SU-DHL-6 (cell line): ENCODE results near the gene TBC1D21.

Experiments
- H2AFZ ChIP-seq: fragments of 200-600 bp; sonication (generic); 2 replicates; pipeline ENCODE4 v1.6.1; 2014; ENCODE audit warnings: low read depth, mild to moderate bottlenecking, moderate library complexity, mixed read lengths, antibody characterized with exemption, low read length; ENCODE audit not compliant: severe bottlenecking
- H3F3A ChIP-seq: fragments of 200-600 bp; shearing (Covaris generic); 2 replicates; pipeline ENCODE4 v1.6.0; 2016; ENCODE audit warnings: antibody characterized with exemption, mild to moderate bottlenecking; ENCODE audit not compliant: insufficient read depth
- H3K27ac ChIP-seq: fragments of 200-600 bp; sonication (generic); 2 replicates; pipeline ENCODE4 v1.5.1; 2016; ENCODE audit warnings: low read depth, mild to moderate bottlenecking, low read length, moderate library complexity, mixed read lengths
- H3K27me3 ChIP-seq: fragments of 200-600 bp; sonication (generic), shearing (Covaris generic); 2 replicates; pipeline ENCODE4 v1.6.0; 2014; ENCODE audit warnings: mild to moderate bottlenecking, low read length
- H3K36me3 ChIP-seq: fragments of 200-600 bp; sonication (generic); 2 replicates; pipeline ENCODE4 v1.6.1; 2014; ENCODE audit warnings: mild to moderate bottlenecking, low read length, mixed read lengths
- H3K4me2 ChIP-seq: fragments of 300-600, 200-600 bp; shearing (Covaris generic), sonication (generic); 2 replicates; pipeline ENCODE4 v1.6.0; 2014; ENCODE audit warnings: low read length, low read depth, mild to moderate bottlenecking; ENCODE audit not compliant: poor library complexity, severe bottlenecking
- H3K4me3 ChIP-seq: fragments of 200-600 bp; sonication (generic); 2 replicates; pipeline ENCODE4 v1.5.1; 2014; ENCODE audit warnings: antibody characterized with exemption, low read length, mild to moderate bottlenecking, mixed read lengths; ENCODE audit not compliant: insufficient read depth, poor library complexity, severe bottlenecking
- H3K79me2 ChIP-seq: fragments of 200-600 bp; sonication (generic); 2 replicates; pipeline ENCODE4 v1.6.1; 2014; ENCODE audit warnings: mild to moderate bottlenecking, low read length, moderate library complexity; ENCODE audit not compliant: insufficient read depth
- H3K9ac ChIP-seq: fragments of 200-600 bp; sonication (generic); 2 replicates; pipeline ENCODE4 v1.7.0; 2014; ENCODE audit warnings: mild to moderate bottlenecking, low read length
- H3K9me2 ChIP-seq: fragments of 200-600 bp; sonication (generic); replicated peaks from 2 replicates; pipeline ENCODE4 v1.6.1; 2014; ENCODE audit warnings: low read length; ENCODE audit not compliant: insufficient read depth
- H3K9me3 ChIP-seq: fragments of 200-600 bp; sonication (generic); 2 replicates; pipeline ENCODE4 v1.6.1; 2014; ENCODE audit warnings: low read length, mixed read lengths; ENCODE audit not compliant: insufficient read depth
- H4K20me1 ChIP-seq: fragments of 200-600 bp; sonication (generic); 2 replicates; pipeline ENCODE4 v1.6.1; 2014; ENCODE audit warnings: low read depth, mild to moderate bottlenecking, antibody characterized with exemption, low read length, moderate library complexity, mixed read lengths
- EZH2phosphoT487 ChIP-seq: fragments of 200-600 bp; sonication (generic), shearing (Covaris generic); conservative IDR thresholded peaks from 2 replicates; pipeline ENCODE4 v1.6.1; 2018; ENCODE audit warnings: mild to moderate bottlenecking, antibody characterized with exemption, low read length, moderate library complexity, mixed read lengths
- TF ChIP-seq, protein P1 (sequence below): fragments of 200-600 bp; sonication (generic); IDR thresholded peaks from one replicate; pipeline ENCODE4 v1.5.1; 2017; ENCODE audit warnings: antibody characterized with exemption, mild to moderate bottlenecking, low read length, moderate library complexity; ENCODE audit not compliant: insufficient read depth, poor library complexity, severe bottlenecking

The TBC1D21 gene

DNA sequence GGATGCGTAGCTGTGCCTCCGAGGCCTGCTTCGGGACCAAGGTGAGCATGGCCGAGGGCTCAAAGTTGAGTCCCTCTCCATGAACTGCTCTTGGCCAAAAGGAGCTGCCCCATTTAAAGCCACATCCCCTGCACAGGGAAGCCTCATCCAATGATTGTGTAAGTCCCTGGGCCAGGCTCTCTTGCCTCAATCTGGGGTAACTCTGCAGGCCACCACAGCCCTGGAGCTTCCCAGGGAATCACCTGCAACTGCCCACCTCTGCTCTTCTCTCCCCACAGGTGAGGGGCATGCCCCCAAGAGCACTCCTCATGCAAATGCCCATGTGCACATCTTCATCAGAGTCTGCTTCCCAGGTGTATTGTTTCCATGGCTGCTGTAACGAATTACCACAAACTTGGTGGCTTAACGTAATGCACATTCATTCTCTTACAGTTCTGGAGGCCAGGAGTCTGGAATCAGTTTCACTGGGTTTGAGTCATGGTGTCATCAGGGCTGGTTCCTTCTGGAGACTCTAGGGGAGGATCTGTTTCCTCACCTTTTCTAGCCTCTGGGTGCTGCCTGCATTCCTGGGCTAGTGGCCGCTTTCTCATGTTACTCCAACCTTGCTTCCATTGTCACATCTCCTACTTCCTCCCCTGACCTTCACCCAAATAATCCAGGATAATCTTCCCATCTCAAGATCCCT, 27.9 kb downstream of the TBC1D21 start:
- Histone ChIP-seq H3K79me2 (no peaks in the 10 kb centered on the region), H3K27ac (no peak overlapping the region), H4K20me1 (no peaks in the 10 kb centered on the region), H3K36me3 (no peaks in the 10 kb centered on the region), H3K4me2 (no peak overlapping the region), H3K9me2 (no peaks in the 10 kb centered on the region), H3K27me3 (no peaks in the 10 kb centered on the region), H3K4me3 (no peak overlapping the region), H3K9me3 (no peaks in the 10 kb centered on the region), H2AFZ (no peak overlapping the region), H3F3A (no peaks in the 10 kb centered on the region), H3K9ac (no peak overlapping the region)
- no peak for TF ChIP-seq EZH2phosphoT487

DNA sequence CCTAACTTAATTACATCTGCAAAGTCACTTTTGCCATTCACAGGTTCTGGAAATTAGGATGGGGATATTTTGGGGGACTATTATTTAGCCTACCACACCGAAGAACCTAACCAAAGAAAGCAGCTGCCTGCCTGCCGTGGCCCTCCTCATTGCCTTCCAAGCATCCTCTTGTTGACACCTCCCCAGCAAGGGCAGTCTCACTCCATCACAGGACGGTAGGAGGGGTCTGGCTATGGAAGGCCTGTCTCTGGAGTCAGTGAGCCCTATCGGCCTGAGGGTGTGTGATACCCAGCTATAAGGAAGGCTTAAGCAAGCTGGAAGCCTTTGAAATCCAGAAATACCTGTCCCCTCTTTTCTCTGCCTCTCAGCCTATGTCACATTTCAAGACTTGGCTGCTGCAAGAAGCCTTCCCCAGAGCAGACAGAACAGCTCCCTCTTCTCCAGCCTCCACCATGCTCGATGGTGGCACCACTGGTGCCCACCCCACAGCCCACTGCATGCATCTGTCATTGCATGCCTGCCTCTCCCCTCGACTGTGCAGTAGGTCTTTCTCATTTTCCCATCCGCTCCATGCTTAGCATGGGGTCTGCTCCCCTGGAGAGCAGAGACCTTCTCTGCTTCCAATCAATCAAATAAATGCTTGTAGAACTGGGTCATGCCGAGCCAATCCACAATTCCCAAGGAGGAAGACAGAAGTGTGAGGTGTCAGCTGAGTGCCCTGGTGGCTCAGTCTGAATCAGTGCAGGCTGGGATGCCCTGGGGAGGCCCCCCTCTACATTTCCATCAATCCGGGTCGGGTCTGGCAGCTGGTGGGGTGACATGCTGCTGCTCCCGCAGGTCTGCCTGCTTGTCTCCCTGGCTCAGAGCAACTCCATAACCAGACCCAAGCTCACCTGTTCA, 29.0 kb downstream of the TBC1D21 start:
- no peaks in the 10 kb centered on the region for H3K9me2 ChIP-seq
- H3K9ac ChIP-seq: no peak overlapping the region
- no peak overlapping the region for H3K4me2 ChIP-seq
- no peaks in the 10 kb centered on the region for H3K79me2 ChIP-seq
- H4K20me1 ChIP-seq: no peaks in the 10 kb centered on the region
- H3K27ac ChIP-seq: no peak overlapping the region
- H3K36me3 ChIP-seq: no peaks in the 10 kb centered on the region
- H3K4me3 ChIP-seq: no peak overlapping the region
- no peaks in the 10 kb centered on the region for H3K27me3 ChIP-seq
- H2AFZ ChIP-seq: no peak overlapping the region
- H3F3A ChIP-seq: no peaks in the 10 kb centered on the region
- TF ChIP-seq, protein P1, sequence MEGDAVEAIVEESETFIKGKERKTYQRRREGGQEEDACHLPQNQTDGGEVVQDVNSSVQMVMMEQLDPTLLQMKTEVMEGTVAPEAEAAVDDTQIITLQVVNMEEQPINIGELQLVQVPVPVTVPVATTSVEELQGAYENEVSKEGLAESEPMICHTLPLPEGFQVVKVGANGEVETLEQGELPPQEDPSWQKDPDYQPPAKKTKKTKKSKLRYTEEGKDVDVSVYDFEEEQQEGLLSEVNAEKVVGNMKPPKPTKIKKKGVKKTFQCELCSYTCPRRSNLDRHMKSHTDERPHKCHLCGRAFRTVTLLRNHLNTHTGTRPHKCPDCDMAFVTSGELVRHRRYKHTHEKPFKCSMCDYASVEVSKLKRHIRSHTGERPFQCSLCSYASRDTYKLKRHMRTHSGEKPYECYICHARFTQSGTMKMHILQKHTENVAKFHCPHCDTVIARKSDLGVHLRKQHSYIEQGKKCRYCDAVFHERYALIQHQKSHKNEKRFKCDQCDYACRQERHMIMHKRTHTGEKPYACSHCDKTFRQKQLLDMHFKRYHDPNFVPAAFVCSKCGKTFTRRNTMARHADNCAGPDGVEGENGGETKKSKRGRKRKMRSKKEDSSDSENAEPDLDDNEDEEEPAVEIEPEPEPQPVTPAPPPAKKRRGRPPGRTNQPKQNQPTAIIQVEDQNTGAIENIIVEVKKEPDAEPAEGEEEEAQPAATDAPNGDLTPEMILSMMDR: no peak
- no peak for TF ChIP-seq EZH2phosphoT487
- no peaks in the 10 kb centered on the region for H3K9me3 ChIP-seq

DNA sequence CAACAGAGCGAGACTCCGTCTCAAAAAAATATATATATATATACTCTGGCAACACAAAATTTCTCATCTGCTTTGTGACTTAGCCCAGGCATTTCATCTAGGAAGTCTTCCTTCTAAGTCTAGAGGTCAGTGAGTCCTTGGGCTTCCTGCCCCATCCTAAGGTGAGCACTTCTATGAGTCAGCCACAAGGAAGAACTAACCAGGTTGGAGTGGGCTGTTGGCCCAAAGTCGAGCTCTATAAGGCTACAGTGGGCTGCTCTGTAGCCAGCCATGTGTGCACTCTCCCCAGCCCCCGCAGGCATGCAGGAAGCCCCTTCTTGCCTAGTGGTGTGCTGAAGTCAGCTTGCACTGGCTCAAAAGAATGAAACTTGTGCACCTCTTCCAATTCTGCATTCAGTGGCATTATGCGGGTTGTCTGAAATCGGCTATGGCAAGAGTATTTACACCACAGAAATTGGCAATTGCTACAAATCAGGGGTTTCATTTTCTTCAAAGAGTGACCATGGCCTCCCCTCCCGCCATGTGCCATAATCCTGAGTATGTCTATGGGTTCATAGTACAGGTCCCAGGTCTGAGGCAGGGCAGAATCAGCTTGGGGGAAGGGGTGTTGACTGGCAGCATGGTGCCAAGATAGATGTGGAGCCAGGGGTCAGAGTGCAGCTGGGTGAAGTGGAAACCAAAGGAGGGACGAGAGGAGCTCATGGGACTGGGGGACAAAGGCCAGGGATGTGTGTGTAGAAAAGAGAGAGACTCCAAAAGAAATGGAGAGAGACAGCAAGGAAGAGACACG, 30.9 kb downstream of the TBC1D21 start:
- no peaks in the 10 kb centered on the region for H3K79me2 ChIP-seq
- H4K20me1 ChIP-seq: no peaks in the 10 kb centered on the region
- H3K27ac ChIP-seq: no peak overlapping the region
- no peak overlapping the region for H3K4me3 ChIP-seq
- no peaks in the 10 kb centered on the region for H3K27me3 ChIP-seq
- no peak overlapping the region for H2AFZ ChIP-seq
- no peak overlapping the region for H3K4me2 ChIP-seq
- no peaks in the 10 kb centered on the region for H3F3A ChIP-seq
- TF ChIP-seq, protein P1: no peak
- no peak for TF ChIP-seq EZH2phosphoT487
- H3K9me3 ChIP-seq: no peaks in the 10 kb centered on the region
- H3K9me2 ChIP-seq: no peaks in the 10 kb centered on the region
- no peak overlapping the region for H3K9ac ChIP-seq
- H3K36me3 ChIP-seq: no peaks in the 10 kb centered on the region
